Astrocyte (in vitro differentiated cells and primary cell): Measurements from ENCODE around the gene PLEKHA6.

Experiments used
- CTCF ChIP-seq: IDR thresholded peaks from 2 replicates; pipeline ENCODE4 v1.5.1; 2011; ENCODE audit warnings: low read depth, mild to moderate bottlenecking, inconsistent platforms, low read length, moderate library complexity; ENCODE audit not compliant: insufficient read depth
- EZH2 ChIP-seq: IDR thresholded peaks from 2 replicates; pipeline ENCODE4 v1.6.1; 2012; ENCODE audit warnings: mild to moderate bottlenecking, low read length, inconsistent platforms; ENCODE audit not compliant: insufficient read depth

- no peak for TF ChIP-seq CTCF
- no peak for TF ChIP-seq EZH2
Observed at GRCh38 chr1:204301171-204301957, 58.4 kb downstream of the PLEKHA6 start.
